PC-9 (cell line): ENCODE measurements around the gene API5. TPM values are rescaled to one million over a fixed set of nuclear protein-coding genes. Genes with fewer than 3 reads are reported as not detected.
A peak's percentile ranks its signal among the peaks of the same experiment; 100 is the strongest.

Source experiments
- BruUV-seq: library from RNA; stranded (reverse); fragments of 400-500 nt; replicated peaks from 2 replicates; lab custom pipeline; 2021; lab: Mats Ljungman, UMichigan
- CTCF ChIA-PET: fragments of 300-600 bp; sonication (Branson Sonifier 250); formaldehyde crosslinking; loops from one replicate; lab custom pipeline; 2022; ENCODE audit warnings: antibody characterized with exemption; lab: Charles Lee
- POLR2A ChIA-PET: fragments of 300-600 bp; sonication (Branson Sonifier 250); formaldehyde crosslinking; loops from one replicate; lab custom pipeline; 2022; ENCODE audit warnings: antibody characterized with exemption; ENCODE audit not compliant: unreplicated experiment; lab: Charles Lee
- DNase-seq, 2 experiments: peaks; one replicate each; pipeline versions ENCODE4 v3.0.0 to v3.0.0-alpha.2; 2015 to 2022; ENCODE audit warnings: mixed read lengths in 1 of 2
- H2AFZ ChIP-seq: fragments of 200-600 bp; sonication (generic); 2 replicates; pipeline ENCODE4 v1.8.1; 2017; ENCODE audit warnings: antibody characterized with exemption
- H3F3A ChIP-seq: fragments of 200-600 bp; sonication (generic); 2 replicates; pipeline ENCODE4 v1.8.1; 2017; ENCODE audit warnings: antibody characterized with exemption, mild to moderate bottlenecking, low read depth; ENCODE audit not compliant: insufficient read depth
- H3K27ac ChIP-seq: fragments of 200-600 bp; sonication (generic); 2 replicates; pipeline ENCODE4 v1.6.1; 2016; ENCODE audit warnings: mixed run types
- H3K27me3 ChIP-seq: fragments of 200-600 bp; sonication (generic); 2 replicates; pipeline ENCODE4 v1.6.1; 2016; ENCODE audit warnings: low read depth, mixed run types; ENCODE audit not compliant: insufficient read depth
- H3K36me3 ChIP-seq: fragments of 200-600 bp; sonication (generic); 2 replicates; pipeline ENCODE4 v1.6.1; 2016; ENCODE audit warnings: low read depth, mixed run types
- H3K4me1 ChIP-seq: fragments of 200-600 bp; sonication (generic); replicated peaks from 2 replicates; pipeline ENCODE4 v1.6.1; 2016; ENCODE audit warnings: mixed run types; ENCODE audit not compliant: insufficient read depth
- H3K4me2 ChIP-seq: fragments of 200-600 bp; sonication (generic); 2 replicates; pipeline ENCODE4 v1.6.1; 2017; ENCODE audit warnings: mixed run types
- H3K4me3 ChIP-seq: fragments of 200-600 bp; sonication (generic); 2 replicates; pipeline ENCODE4 v1.6.1; 2016; ENCODE audit warnings: mixed run types
- H3K79me2 ChIP-seq: fragments of 200-600 bp; sonication (generic); 2 replicates; pipeline ENCODE4 v1.6.1; 2017; ENCODE audit warnings: low read depth, mixed run types
- H3K9me2 ChIP-seq: fragments of 200-600 bp; sonication (generic); 2 replicates; pipeline ENCODE4 v1.8.1; 2017; ENCODE audit warnings: mild to moderate bottlenecking; ENCODE audit not compliant: insufficient read depth
- H3K9me3 ChIP-seq: fragments of 200-600 bp; sonication (generic); 2 replicates; pipeline ENCODE4 v1.8.1; 2016; ENCODE audit warnings: low read depth; ENCODE audit not compliant: insufficient read depth
- H4K20me1 ChIP-seq: fragments of 200-600 bp; sonication (generic); 2 replicates; pipeline ENCODE4 v1.8.1; 2017; ENCODE audit not compliant: insufficient read depth
- EZH2 ChIP-seq: fragments of 200-600 bp; sonication (generic); IDR thresholded peaks from 2 replicates; pipeline ENCODE4 v1.8.0; 2017; ENCODE audit warnings: antibody characterized with exemption, low read depth
- intact Hi-C: fragments of 100-400 bp; cut with micrococcal nuclease; formaldehyde crosslinking; loops from one replicate; pipeline ENCODE4 v1.10.0; 2022; ENCODE audit not compliant: unreplicated experiment
- total RNA-seq: library from RNA; stranded (reverse); gene quantifications from 2 replicates; pipeline ENCODE4 v1.2.3, GENCODE V29; 2021
- TF ChIP-seq, protein P1 (sequence below): fragments of 200-600 bp; sonication (generic); conservative IDR thresholded peaks from 2 replicates; pipeline ENCODE4 v1.6.1; 2017; ENCODE audit warnings: mixed run types, antibody characterized with exemption, mild to moderate bottlenecking, moderate library complexity

Gene API5
- total RNA-seq, 1 experiment from 2014 or later, result 115 TPM

DNA sequence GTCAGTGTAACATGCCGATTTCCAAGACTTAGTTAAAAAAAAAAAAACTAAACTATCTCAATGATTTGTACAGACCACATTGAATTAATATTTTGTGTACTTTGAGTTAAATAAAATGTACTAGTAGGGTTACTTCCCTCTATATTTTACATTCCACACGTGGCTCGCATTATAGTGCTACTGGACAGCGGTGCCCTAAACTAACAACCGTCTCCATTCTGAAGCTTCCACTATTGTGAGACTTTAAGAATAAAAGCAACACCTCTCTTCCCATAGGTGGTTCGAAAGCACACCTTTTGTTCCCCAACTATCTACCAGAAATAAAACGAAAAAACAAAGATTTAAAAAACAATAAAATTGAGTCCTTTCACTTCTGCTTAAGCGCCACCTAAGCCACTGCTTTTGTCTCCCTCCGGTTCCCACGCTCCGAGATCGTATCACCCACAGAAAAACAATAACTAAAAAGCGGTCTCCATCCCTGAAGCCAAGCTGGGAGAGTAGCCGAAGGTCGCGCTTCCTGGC, 46.5 kb downstream of the API5 start:
- peaks cover 31% of the 10 kb centered on the region for H4K20me1 ChIP-seq
- H3K9me2 ChIP-seq, result no peaks in the 10 kb centered on the region; the same call in 1 of the 2 replicates
- no peaks in the 10 kb centered on the region for H3K36me3 ChIP-seq
- peaks cover 24% of the 10 kb centered on the region for H3K4me1 ChIP-seq
- H3K27ac ChIP-seq, result peak overlapping the region; percentile 76
- peak overlapping the region; percentile 97 for H3K4me3 ChIP-seq
- peak overlapping the region; percentile 94 for H2AFZ ChIP-seq
- DNase-seq, result no peak
- intact Hi-C loops, result loop anchor here (2.0 to 5.0 kb wide), 3 partner anchors 38 to 472 kb away; partner anchors contain the start of gene API5
- peaks cover 11% of the 10 kb centered on the region; the same call in 1 of the 2 replicates for H3F3A ChIP-seq
- H3K4me2 ChIP-seq, result peak overlapping the region; percentile 93
- CTCF ChIA-PET, result interaction anchor here (0.6 to 1.2 kb wide), 2 partner anchors 47 to 1208 kb away, joined by 3 to 4 read pairs; partner anchors contain the start of gene API5
- BruUV-seq, result TSS peak; percentile 72
- no peaks in the 10 kb centered on the region for H3K27me3 ChIP-seq
- TF ChIP-seq, protein P1, sequence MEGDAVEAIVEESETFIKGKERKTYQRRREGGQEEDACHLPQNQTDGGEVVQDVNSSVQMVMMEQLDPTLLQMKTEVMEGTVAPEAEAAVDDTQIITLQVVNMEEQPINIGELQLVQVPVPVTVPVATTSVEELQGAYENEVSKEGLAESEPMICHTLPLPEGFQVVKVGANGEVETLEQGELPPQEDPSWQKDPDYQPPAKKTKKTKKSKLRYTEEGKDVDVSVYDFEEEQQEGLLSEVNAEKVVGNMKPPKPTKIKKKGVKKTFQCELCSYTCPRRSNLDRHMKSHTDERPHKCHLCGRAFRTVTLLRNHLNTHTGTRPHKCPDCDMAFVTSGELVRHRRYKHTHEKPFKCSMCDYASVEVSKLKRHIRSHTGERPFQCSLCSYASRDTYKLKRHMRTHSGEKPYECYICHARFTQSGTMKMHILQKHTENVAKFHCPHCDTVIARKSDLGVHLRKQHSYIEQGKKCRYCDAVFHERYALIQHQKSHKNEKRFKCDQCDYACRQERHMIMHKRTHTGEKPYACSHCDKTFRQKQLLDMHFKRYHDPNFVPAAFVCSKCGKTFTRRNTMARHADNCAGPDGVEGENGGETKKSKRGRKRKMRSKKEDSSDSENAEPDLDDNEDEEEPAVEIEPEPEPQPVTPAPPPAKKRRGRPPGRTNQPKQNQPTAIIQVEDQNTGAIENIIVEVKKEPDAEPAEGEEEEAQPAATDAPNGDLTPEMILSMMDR, result no peak
- no peak for TF ChIP-seq EZH2
- H3K79me2 ChIP-seq, result peaks cover 46% of the 10 kb centered on the region
- no peaks in the 10 kb centered on the region for H3K9me3 ChIP-seq
- POLR2A ChIA-PET, result interaction anchor here (0.6 to 1.1 kb wide), 6 partner anchors 20 to 344 kb away, joined by 3 to 6 read pairs (median 4); partner anchors contain the start of gene API5

DNA sequence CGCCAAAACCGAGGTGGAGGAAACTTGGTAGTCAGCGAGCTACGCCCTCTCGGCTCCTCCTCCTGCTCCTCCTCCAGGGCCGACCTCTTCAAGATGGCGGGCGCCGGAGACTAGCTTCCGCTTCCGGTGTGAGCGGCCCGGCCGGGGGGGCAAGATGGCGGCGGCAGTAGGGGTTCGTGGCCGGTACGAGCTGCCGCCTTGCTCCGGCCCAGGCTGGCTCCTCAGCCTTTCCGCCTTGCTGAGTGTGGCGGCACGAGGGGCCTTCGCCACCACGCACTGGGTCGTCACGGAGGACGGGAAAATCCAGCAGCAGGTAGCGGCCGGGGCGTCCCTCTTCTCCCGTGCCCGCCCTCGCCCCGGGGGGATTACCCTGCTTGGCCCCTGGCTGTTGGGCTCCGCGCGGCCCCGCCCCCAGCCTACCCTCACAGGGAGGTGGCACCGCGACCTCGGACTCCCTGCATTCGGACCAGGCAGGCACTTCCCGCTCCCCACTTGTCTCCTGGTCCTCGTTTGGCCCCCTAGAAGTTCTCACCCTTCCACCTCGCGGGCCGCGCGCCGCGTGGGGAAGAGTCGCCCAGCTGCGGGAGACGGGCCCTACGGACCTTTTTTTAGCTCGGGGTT, 47.1 kb downstream of the API5 start, which contains the start of gene TTC17:
Gene TTC17, plus strand, starts transcription at position 120 of the 621 bp plus-strand sequence. Its CDS starts 35 bp downstream, at position 155.
- H3K9me3 ChIP-seq, result no peaks in the 10 kb centered on the region
- TF ChIP-seq, protein P1, result no peak
- TF ChIP-seq EZH2, result no peak
- H3K4me1 ChIP-seq, result peaks cover 24% of the 10 kb centered on the region
- H3K9me2 ChIP-seq, result no peaks in the 10 kb centered on the region; the same call in 1 of the 2 replicates
- H3K79me2 ChIP-seq, result peaks cover 51% of the 10 kb centered on the region
- H3K36me3 ChIP-seq, result no peaks in the 10 kb centered on the region
- H3K4me2 ChIP-seq, result peak within 1 kb of the TSS; percentile 93
- H4K20me1 ChIP-seq, result peaks cover 36% of the 10 kb centered on the region
- no TSS peak for BruUV-seq
- peak; percentile 90 to 94 for DNase-seq
- CTCF ChIA-PET, result interaction anchor here (1.2 kb wide), 1 partner anchor 47 kb away, joined by 3 read pairs; the partner anchor contains the start of gene API5
- intact Hi-C loops, result loop anchor here (2.0 to 5.0 kb wide), 3 partner anchors 38 to 472 kb away; partner anchors contain the start of gene API5
- H3F3A ChIP-seq, result peaks cover 11% of the 10 kb centered on the region; the same call in 1 of the 2 replicates
- POLR2A ChIA-PET, result interaction anchor here (0.6 to 1.1 kb wide), 7 partner anchors 19 to 344 kb away, joined by 3 to 6 read pairs (median 4); partner anchors contain the start of gene API5
- H2AFZ ChIP-seq, result peak within 1 kb of the TSS; percentile 94
- H3K4me3 ChIP-seq, result peak within 1 kb of the TSS; percentile 97
- peak within 1 kb of the TSS; percentile 76 for H3K27ac ChIP-seq
- no peaks in the 10 kb centered on the region for H3K27me3 ChIP-seq

DNA sequence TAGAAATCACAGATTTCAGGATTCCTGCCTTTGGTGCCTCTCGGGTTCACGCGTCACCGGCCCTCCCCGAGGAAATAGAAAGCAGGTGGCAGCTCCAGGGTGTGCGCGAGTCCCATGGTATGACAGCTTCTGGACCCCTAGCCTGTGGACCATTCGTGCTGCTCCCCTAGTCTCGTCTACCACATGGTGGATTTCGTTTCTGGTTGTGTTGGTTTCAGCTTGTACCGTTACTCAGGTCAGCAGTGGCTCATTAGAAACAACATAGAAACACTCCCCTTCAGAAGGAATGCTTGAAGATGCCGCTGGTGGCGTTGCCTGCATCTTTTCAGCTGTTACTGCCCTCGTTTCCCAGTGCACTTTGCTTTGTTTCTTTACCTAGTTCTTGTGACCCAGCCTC, 47.6 kb downstream of the API5 start:
- intact Hi-C loops, result loop anchor here (2.0 to 5.0 kb wide), 3 partner anchors 37 to 471 kb away; partner anchors contain the start of gene API5
- H3K27ac ChIP-seq, result peak overlapping the region; percentile 76
- H3K4me3 ChIP-seq, result peak overlapping the region; percentile 97
- H3F3A ChIP-seq, result peaks cover 11% of the 10 kb centered on the region; the same call in 1 of the 2 replicates
- ChIA-PET POLR2A (interaction anchor here (0.6 kb wide), 1 partner anchor 48 kb away, joined by 3 read pairs; no protein-coding TSS in a partner anchor), CTCF (no interaction called here)
- peak in 1 of 2 experiments; percentile 46 for DNase-seq
- peak overlapping the region; percentile 94 for H2AFZ ChIP-seq
- BruUV-seq, result TSS peak; percentile 43
- H3K9me2 ChIP-seq, result no peaks in the 10 kb centered on the region
- peaks cover 42% of the 10 kb centered on the region for H4K20me1 ChIP-seq
- H3K36me3 ChIP-seq, result no peaks in the 10 kb centered on the region
- peaks cover 56% of the 10 kb centered on the region for H3K79me2 ChIP-seq
- H3K27me3 ChIP-seq, result no peaks in the 10 kb centered on the region
- H3K4me1 ChIP-seq, result peaks cover 24% of the 10 kb centered on the region
- no peaks in the 10 kb centered on the region for H3K9me3 ChIP-seq
- TF ChIP-seq, protein P1, result no peak
- no peak for TF ChIP-seq EZH2
- H3K4me2 ChIP-seq, result peak overlapping the region; percentile 93
